ENCODE results near the gene CRACR2A.

CRACR2A gene

DNA sequence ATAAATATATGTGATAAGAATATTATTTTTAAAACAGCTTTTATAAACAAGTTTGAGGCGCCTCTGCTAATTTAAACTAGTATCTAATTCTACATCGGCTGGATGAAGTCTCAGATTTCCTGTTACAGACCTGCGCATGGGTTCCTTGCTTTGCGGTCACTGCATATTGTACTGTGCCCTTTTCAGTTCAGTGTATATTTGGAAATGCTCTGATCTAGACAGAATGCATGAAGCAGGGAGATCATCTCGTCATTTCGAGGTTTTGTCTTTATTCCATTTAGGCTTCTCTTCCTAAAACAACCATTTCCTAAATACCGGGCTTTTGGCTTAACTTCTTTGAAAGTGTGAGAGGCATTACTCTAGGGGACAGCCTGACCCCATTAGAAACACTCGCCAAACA lies 25.6 kb downstream of the CRACR2A start:
- no peak for TF ChIP-seq CTCF (IDR thresholded peaks at IDR 0.05; ENCODE audit: low read depth, low read length, missing control alignments)
- no peak overlapping the region for H3K4me3 ChIP-seq (replicated peaks; ENCODE audit: low read depth, low read length)
- no peak for DNase-seq (ENCODE audit: extremely low read depth, low read depth)

DNA sequence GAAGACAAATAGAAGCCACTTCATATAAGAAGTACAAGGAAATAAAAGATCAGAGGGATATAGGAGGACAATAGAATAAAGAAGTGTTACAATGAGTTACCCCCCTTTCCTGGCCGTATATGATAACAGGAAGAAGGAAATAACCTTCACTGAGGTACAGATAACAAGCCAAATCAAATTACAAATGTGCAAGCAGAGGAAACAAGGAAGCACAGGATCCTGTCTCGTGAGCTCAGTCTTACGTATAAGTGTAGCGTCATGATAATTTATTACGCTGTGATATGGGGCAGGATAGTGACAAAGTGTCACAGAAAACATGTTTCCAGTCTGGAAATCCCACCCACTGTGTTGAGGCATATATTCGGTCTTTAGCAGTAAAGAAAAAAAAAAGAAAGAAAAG lies 26.5 kb downstream of the CRACR2A start:
- no peak overlapping the region for H3K4me3 ChIP-seq (replicated peaks; ENCODE audit: low read depth, low read length)
- no peak for TF ChIP-seq CTCF (IDR thresholded peaks at IDR 0.05; ENCODE audit: low read depth, low read length, missing control alignments)
- no peak for DNase-seq (ENCODE audit: extremely low read depth, low read depth)

- DNase-seq (ENCODE audit: extremely low read depth, low read depth) = no peak
- TF ChIP-seq CTCF (IDR thresholded peaks at IDR 0.05; ENCODE audit: low read depth, low read length, missing control alignments) = no peak
- H3K4me3 ChIP-seq (replicated peaks; ENCODE audit: low read depth, low read length) = no peak overlapping the region
Measured at GRCh38 chr12:3725388-3726115, 27.4 kb downstream of the CRACR2A start.

DNA sequence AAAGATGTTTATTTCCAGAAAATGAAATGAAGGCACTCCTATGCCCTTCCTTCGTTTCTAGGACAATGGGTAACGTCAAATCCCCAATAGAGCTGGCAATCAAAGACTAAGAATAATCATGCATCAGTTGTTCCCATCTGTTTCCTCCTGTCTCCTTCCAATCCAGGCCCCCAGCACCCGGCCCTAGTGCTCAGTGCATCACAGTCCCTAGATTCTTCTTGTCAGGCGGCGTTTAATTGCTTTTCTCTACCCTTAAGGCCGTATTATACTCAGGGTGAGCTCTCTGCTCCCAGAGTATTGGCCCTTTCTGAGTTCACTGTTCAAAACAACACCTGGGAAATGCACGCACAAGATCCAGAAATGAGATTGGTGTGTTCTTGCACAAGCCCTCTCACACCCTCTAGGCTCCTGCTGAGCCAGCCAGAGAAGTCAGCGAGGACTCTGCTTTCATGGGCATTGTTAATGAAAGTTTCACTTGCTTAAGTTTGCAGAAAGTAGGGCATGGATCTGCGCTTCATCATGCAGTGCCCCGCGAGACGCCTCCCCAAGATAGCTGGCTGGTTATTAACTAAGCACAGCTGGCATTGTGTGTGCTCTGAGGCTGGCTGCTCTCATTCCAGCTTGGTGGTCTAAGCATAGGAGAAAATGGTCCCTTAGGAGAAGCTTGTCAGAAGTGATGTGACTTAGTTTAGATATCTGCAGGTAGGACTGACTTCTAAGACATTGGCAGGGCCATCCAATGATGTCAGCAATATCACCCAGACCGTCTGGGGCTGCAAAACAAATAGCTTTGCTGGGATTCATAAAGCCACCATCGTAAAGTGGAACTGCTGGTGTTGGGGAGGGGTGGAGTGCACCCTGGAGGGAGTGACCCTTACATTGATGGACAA lies 28.7 kb downstream of the CRACR2A start:
- DNase-seq (ENCODE audit: extremely low read depth, low read depth) = no peak
- no peak overlapping the region for H3K4me3 ChIP-seq (replicated peaks; ENCODE audit: low read depth, low read length)
- TF ChIP-seq CTCF (IDR thresholded peaks at IDR 0.05; ENCODE audit: low read depth, low read length, missing control alignments) = no peak

GRCh38 chr12:3722368-3722767 lies 30.5 kb downstream of the CRACR2A start:
- TF ChIP-seq CTCF (IDR thresholded peaks at IDR 0.05; ENCODE audit: low read depth, low read length, missing control alignments) = no peak
- DNase-seq (ENCODE audit: extremely low read depth, low read depth) = no peak

GRCh38 chr12:3720772-3721171 lies 32.1 kb downstream of the CRACR2A start:
- TF ChIP-seq CTCF (IDR thresholded peaks at IDR 0.05; ENCODE audit: low read depth, low read length, missing control alignments) = no peak
- DNase-seq (ENCODE audit: extremely low read depth, low read depth) = no peak
- H3K4me3 ChIP-seq (replicated peaks; ENCODE audit: low read depth, low read length) = no peak overlapping the region

More at GRCh38 chr12:3722368-3722767, 30.5 kb downstream of the CRACR2A start:
- no peak overlapping the region for H3K4me3 ChIP-seq (replicated peaks; ENCODE audit: low read depth, low read length)
